ENCODE measurements around the gene TOP2A.

The TOP2A gene

DNA sequence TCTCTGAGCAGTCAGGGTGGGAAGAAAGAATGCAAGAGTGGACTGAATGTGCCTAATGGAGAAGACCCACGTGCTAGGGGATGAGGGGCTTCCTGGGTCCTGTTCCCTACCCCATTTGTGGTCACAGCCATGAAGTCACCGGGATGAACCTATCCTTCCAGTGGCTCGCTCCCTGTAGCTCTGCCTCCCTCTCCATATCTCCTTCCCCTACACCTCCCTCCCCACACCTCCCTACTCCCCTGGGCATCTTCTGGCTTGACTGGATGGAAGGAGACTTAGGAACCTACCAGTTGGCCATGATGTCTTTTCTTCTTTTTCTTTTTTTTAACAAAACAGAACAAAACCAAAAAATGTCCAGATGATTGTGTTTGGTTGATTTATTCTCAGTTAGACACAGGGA is 39.7 kb upstream of the TOP2A start:
- Histone ChIP-seq H3K27ac (no peak overlapping the region), H3K79me2 (ENCODE audit: insufficient read depth, low read depth) (no peaks in the 10 kb centered on the region), H3K4me3 (IDR thresholded peaks at IDR 0.05; ENCODE audit: insufficient read depth, low read depth, low read length) (no peak overlapping the region), H2AFZ (ENCODE audit: low read depth) (no peak overlapping the region), H3K27me3 (ENCODE audit: insufficient read depth, low read depth) (peaks cover 30% of the 10 kb centered on the region; the same call in 1 of the 2 replicates), H3K4me2 (no peak overlapping the region), H3K4me1 (ENCODE audit: low read depth, poor library complexity, severe bottlenecking) (no peaks in the 10 kb centered on the region), H4K20me1 (ENCODE audit: insufficient read depth) (no peaks in the 10 kb centered on the region), H3K36me3 (ENCODE audit: insufficient read depth) (no peaks in the 10 kb centered on the region), H3K9ac (no peak overlapping the region)
- TF ChIP-seq, protein P1, sequence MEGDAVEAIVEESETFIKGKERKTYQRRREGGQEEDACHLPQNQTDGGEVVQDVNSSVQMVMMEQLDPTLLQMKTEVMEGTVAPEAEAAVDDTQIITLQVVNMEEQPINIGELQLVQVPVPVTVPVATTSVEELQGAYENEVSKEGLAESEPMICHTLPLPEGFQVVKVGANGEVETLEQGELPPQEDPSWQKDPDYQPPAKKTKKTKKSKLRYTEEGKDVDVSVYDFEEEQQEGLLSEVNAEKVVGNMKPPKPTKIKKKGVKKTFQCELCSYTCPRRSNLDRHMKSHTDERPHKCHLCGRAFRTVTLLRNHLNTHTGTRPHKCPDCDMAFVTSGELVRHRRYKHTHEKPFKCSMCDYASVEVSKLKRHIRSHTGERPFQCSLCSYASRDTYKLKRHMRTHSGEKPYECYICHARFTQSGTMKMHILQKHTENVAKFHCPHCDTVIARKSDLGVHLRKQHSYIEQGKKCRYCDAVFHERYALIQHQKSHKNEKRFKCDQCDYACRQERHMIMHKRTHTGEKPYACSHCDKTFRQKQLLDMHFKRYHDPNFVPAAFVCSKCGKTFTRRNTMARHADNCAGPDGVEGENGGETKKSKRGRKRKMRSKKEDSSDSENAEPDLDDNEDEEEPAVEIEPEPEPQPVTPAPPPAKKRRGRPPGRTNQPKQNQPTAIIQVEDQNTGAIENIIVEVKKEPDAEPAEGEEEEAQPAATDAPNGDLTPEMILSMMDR (conservative IDR thresholded peaks at IDR 0.05; ENCODE audit: low read depth, low read length): no peak

DNA sequence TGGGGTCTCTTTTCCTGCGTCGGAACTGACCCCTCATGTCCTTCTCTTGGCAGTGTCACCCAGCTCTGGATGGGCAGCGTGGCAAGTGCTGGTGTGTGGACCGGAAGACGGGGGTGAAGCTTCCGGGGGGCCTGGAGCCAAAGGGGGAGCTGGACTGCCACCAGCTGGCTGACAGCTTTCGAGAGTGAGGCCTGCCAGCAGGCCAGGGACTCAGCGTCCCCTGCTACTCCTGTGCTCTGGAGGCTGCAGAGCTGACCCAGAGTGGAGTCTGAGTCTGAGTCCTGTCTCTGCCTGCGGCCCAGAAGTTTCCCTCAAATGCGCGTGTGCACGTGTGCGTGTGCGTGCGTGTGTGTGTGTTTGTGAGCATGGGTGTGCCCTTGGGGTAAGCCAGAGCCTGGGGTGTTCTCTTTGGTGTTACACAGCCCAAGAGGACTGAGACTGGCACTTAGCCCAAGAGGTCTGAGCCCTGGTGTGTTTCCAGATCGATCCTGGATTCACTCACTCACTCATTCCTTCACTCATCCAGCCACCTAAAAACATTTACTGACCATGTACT is 38.8 kb upstream of the TOP2A start:
- TF ChIP-seq, protein P1 (conservative IDR thresholded peaks at IDR 0.05; ENCODE audit: low read depth, low read length): no peak
- H3K9ac ChIP-seq: no peak overlapping the region
- peaks cover 38% of the 10 kb centered on the region for H3K27me3 ChIP-seq (ENCODE audit: insufficient read depth, low read depth)
- H3K4me1 ChIP-seq (ENCODE audit: low read depth, poor library complexity, severe bottlenecking): no peaks in the 10 kb centered on the region
- H3K4me3 ChIP-seq (IDR thresholded peaks at IDR 0.05; ENCODE audit: insufficient read depth, low read depth, low read length): no peak overlapping the region
- H3K79me2 ChIP-seq (ENCODE audit: insufficient read depth, low read depth): no peaks in the 10 kb centered on the region
- no peaks in the 10 kb centered on the region for H4K20me1 ChIP-seq (ENCODE audit: insufficient read depth)
- no peak overlapping the region for H2AFZ ChIP-seq (ENCODE audit: low read depth)
- no peaks in the 10 kb centered on the region for H3K36me3 ChIP-seq (ENCODE audit: insufficient read depth)
- H3K4me2 ChIP-seq: no peak overlapping the region
- H3K27ac ChIP-seq: no peak overlapping the region

- Histone ChIP-seq H3K27ac (no peak overlapping the region), H3K79me2 (ENCODE audit: insufficient read depth, low read depth) (no peaks in the 10 kb centered on the region), H3K9ac (no peak overlapping the region), H3K36me3 (ENCODE audit: insufficient read depth) (no peaks in the 10 kb centered on the region), H4K20me1 (ENCODE audit: insufficient read depth) (no peaks in the 10 kb centered on the region), H3K27me3 (ENCODE audit: insufficient read depth, low read depth) (peaks cover 48% of the 10 kb centered on the region), H2AFZ (ENCODE audit: low read depth) (no peak overlapping the region), H3K4me2 (no peak overlapping the region), H3K4me3 (IDR thresholded peaks at IDR 0.05; ENCODE audit: insufficient read depth, low read depth, low read length) (no peak overlapping the region), H3K4me1 (ENCODE audit: low read depth, poor library complexity, severe bottlenecking) (peaks cover 7% of the 10 kb centered on the region)
- TF ChIP-seq, protein P1 (conservative IDR thresholded peaks at IDR 0.05; ENCODE audit: low read depth, low read length): no peak
Measured at GRCh38 chr17:40454613-40454995, 36.9 kb upstream of the TOP2A start.

DNA sequence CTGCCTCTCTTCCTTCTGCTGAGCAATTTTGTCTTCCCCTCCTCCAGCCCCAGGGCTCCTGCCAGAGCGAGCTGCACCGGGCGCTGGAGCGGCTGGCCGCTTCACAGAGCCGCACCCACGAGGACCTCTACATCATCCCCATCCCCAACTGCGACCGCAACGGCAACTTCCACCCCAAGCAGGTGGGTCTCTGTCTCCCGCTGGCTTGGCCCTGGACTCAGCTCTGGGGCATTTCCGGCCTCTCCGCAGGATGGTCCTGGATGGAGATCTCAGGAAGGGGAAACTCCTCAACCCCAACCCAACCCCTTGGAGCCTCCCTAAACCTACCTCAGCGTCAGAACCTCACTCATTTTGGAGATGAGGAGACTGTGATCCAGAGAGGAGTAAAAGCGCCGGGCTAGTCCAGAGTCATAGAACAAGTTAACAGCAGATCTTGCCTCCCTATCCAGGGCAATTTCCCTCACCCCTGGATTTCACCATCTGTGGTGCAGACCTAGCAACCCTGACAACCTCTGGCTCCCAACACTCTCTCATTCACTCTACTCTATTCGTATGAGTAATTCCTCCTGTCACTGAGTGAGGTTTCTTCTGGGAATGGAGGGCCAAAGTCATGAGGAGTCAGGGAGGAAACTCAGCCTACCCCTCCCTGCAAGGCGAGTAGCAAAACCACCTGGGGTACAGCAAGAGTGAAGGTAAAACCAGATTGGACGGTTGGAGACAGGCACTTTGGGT is 36.4 kb upstream of the TOP2A start:
- Histone ChIP-seq H3K27me3 (ENCODE audit: insufficient read depth, low read depth) (peaks cover 51% of the 10 kb centered on the region), H3K4me1 (ENCODE audit: low read depth, poor library complexity, severe bottlenecking) (peaks cover 7% of the 10 kb centered on the region), H3K79me2 (ENCODE audit: insufficient read depth, low read depth) (no peaks in the 10 kb centered on the region), H3K4me2 (no peak overlapping the region), H2AFZ (ENCODE audit: low read depth) (no peak overlapping the region), H3K4me3 (IDR thresholded peaks at IDR 0.05; ENCODE audit: insufficient read depth, low read depth, low read length) (no peak overlapping the region), H4K20me1 (ENCODE audit: insufficient read depth) (no peaks in the 10 kb centered on the region), H3K9ac (no peak overlapping the region), H3K27ac (no peak overlapping the region), H3K36me3 (ENCODE audit: insufficient read depth) (no peaks in the 10 kb centered on the region)
- TF ChIP-seq, protein P1 (conservative IDR thresholded peaks at IDR 0.05; ENCODE audit: low read depth, low read length): no peak

All from KMS-11 (cell line).